Measurements from ENCODE around the gene KSR1.

DNA sequence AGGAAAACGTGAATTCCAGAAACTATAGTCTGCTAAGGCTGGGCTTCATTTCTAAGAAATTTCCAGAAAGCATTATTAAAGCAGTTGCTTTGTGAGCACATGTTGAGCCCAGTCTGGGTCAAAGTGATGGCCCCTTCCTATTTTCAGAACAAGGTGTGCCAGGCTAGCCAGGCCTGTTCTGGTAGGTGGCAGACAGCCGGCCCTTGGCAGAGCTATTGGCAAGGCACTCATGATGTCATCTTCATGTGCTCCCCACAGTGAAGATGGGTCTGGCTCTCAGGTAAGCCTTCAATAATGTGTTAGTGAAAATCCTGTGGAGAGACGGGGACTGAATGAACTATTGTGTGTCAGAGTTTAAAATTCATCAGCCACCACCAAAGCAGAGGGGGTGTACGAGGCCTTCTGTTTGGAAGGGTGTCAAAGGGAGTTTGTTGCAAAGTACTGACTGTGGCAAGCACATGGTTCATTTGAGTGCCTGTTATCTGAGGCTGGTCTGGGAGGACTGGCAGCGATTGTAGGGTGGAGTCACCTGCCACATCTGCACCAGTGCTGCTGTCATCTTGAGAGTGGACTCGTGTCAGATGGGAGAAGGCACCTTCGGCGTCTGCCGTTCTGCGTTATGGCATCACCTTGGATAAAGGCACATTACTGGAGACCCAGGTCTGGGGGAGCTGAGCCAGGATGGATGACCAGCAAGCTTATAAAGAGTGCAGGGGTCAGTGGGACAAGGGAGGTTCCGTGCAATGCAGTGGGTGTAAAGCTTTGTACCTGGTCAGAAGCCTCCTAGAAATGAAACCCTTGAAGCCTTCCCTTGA is 43.4 kb downstream of the KSR1 start:
- TF ChIP-seq, protein P1, sequence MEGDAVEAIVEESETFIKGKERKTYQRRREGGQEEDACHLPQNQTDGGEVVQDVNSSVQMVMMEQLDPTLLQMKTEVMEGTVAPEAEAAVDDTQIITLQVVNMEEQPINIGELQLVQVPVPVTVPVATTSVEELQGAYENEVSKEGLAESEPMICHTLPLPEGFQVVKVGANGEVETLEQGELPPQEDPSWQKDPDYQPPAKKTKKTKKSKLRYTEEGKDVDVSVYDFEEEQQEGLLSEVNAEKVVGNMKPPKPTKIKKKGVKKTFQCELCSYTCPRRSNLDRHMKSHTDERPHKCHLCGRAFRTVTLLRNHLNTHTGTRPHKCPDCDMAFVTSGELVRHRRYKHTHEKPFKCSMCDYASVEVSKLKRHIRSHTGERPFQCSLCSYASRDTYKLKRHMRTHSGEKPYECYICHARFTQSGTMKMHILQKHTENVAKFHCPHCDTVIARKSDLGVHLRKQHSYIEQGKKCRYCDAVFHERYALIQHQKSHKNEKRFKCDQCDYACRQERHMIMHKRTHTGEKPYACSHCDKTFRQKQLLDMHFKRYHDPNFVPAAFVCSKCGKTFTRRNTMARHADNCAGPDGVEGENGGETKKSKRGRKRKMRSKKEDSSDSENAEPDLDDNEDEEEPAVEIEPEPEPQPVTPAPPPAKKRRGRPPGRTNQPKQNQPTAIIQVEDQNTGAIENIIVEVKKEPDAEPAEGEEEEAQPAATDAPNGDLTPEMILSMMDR (IDR thresholded peaks at IDR 0.05): no peak
- TF ChIP-seq POLR2A (IDR thresholded peaks at IDR 0.05) (no peak), POLR2AphosphoS5 (IDR thresholded peaks at IDR 0.05; ENCODE audit: insufficient read depth in 1 of 2, low read depth in 1 of 2) (no peak)

Measured in vagina (tissue), 2 donors.